ENCODE measurements around the gene FLT3LG. TPM values are rescaled to one million over a fixed set of nuclear protein-coding genes. Genes with fewer than 3 reads are reported as not detected.

The FLT3LG gene
- total RNA-seq, 4 donors from 2014 or later: 3.7 to 19.4 (median 4.1) TPM; not detected in 1

GRCh38 chr19:49461656-49462055, 12.4 kb upstream of the FLT3LG start:
- H3K36me3 ChIP-seq: no peaks in the 10 kb centered on the region
- no peak overlapping the region for H3K27ac ChIP-seq
- H3K4me3 ChIP-seq: no peak overlapping the region
- TF ChIP-seq POLR2A (IDR thresholded peaks at IDR 0.05) (no peak), CTCF (IDR thresholded peaks at IDR 0.05) (no peak)
- intact Hi-C loops (cut with DNase I; ENCODE audit: low total_unique reads): no loop called here
- H3K9me3 ChIP-seq: no peaks in the 10 kb centered on the region
- peaks cover 0 to 2% of the 10 kb centered on the region in 2 donors for H3K4me1 ChIP-seq
- no peaks in the 10 kb centered on the region for H3K27me3 ChIP-seq
- no peak for DNase-seq

DNA sequence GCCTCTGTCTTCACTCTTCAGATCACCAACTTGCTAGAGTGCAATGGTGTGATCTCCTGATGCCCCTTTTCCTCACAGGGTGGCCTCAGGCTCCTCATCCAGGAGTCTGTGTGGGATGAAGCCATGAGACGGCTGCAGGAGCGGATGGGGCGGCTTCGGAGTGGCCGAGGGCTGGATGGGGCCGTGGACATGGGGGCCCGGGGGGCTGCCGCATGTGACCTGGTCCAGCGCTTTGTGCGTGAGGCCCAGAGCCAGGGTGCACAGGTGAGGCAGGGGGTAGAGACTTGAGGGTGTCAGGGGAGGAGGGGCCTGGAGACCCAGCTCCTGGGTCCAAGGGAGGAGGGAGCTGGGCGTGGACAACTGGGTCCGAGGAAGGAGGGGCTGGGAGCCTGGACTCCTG, 11.5 kb upstream of the FLT3LG start:
- TF ChIP-seq CTCF (IDR thresholded peaks at IDR 0.05) (no peak), POLR2A (IDR thresholded peaks at IDR 0.05) (no peak)
- H3K4me1 ChIP-seq: no peaks in the 10 kb centered on the region
- no peak for DNase-seq
- no peaks in the 10 kb centered on the region for H3K27me3 ChIP-seq
- intact Hi-C loops (cut with DNase I; ENCODE audit: low total_unique reads): no loop called here
- H3K36me3 ChIP-seq: no peaks in the 10 kb centered on the region
- H3K9me3 ChIP-seq: no peaks in the 10 kb centered on the region
- H3K4me3 ChIP-seq: no peak overlapping the region
- H3K27ac ChIP-seq: no peak overlapping the region

- Histone ChIP-seq H3K36me3 (no peaks in the 10 kb centered on the region), H3K4me3 (no peak overlapping the region), H3K9me3 (no peaks in the 10 kb centered on the region), H3K4me1 (no peaks in the 10 kb centered on the region), H3K27me3 (no peaks in the 10 kb centered on the region), H3K27ac (no peak overlapping the region)
- DNase-seq: no peak
- intact Hi-C loops (cut with DNase I; ENCODE audit: low total_unique reads): no loop called here
- no peak for TF ChIP-seq POLR2A (IDR thresholded peaks at IDR 0.05)
- no peak for TF ChIP-seq CTCF (IDR thresholded peaks at IDR 0.05)
Observed at GRCh38 chr19:49463960-49464740, 9.9 kb upstream of the FLT3LG start.

- Histone ChIP-seq H3K27ac (no peak overlapping the region), H3K4me3 (no peak overlapping the region), H3K27me3 (no peaks in the 10 kb centered on the region), H3K9me3 (no peaks in the 10 kb centered on the region), H3K4me1 (no peaks in the 10 kb centered on the region), H3K36me3 (no peaks in the 10 kb centered on the region)
- DNase-seq: no peak
- TF ChIP-seq POLR2A (IDR thresholded peaks at IDR 0.05) (no peak), CTCF (IDR thresholded peaks at IDR 0.05) (no peak)
- intact Hi-C loops (cut with DNase I; ENCODE audit: low total_unique reads): no loop called here
Observed at GRCh38 chr19:49465371-49465770, 8.6 kb upstream of the FLT3LG start.

DNA sequence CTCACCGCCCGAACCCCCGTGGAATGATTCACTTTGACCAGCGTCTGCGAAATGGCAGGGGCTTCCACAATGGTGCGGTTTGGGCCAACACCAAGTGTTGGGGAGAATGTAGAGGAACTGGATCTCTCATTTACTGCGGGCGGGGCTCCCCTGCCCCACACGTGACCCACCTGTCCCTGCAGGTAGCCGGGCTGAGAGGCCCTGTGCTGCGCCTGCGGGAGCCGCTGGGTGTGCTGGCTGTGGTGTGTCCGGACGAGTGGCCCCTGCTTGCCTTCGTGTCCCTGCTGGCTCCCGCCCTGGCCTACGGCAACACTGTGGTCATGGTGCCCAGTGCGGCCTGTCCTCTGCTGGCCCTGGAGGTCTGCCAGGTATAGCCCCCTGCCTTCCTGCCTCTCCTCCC, 5.8 kb upstream of the FLT3LG start:
- intact Hi-C loops (cut with DNase I; ENCODE audit: low total_unique reads): no loop called here
- H3K36me3 ChIP-seq: no peaks in the 10 kb centered on the region

More for the DNA sequence above, 5.8 kb upstream of the FLT3LG start:
- no peaks in the 10 kb centered on the region for H3K9me3 ChIP-seq
- H3K27me3 ChIP-seq: no peaks in the 10 kb centered on the region
- no peak overlapping the region for H3K4me3 ChIP-seq
- H3K27ac ChIP-seq: peak overlapping the region; percentile 51 to 57
- DNase-seq: no peak
- no peaks in the 10 kb centered on the region for H3K4me1 ChIP-seq
- TF ChIP-seq CTCF (IDR thresholded peaks at IDR 0.05) (no peak), POLR2A (IDR thresholded peaks at IDR 0.05) (no peak)

Data from uterus (tissue), 4 donors.